PFSK-1 (cell line): ENCODE results near the gene SLC6A19.

Experiments
- FOXP2 ChIP-seq: optimal IDR thresholded peaks from 2 replicates; pipeline ENCODE3; 2011; ENCODE audit warnings: borderline replicate concordance, control low read depth, inconsistent platforms; ENCODE audit not compliant: insufficient read depth; ENCODE audit errors: extremely low read length, extremely low read depth
- POLR2AphosphoS5 ChIP-seq: IDR thresholded peaks from 2 replicates; pipeline ENCODE4 v1.6.1; 2012; ENCODE audit warnings: low read depth, mild to moderate bottlenecking, control low read depth, low read length, moderate library complexity
- REST ChIP-seq, 2 experiments: IDR thresholded peaks; 2 replicates each; pipeline versions ENCODE4 v1.6.1 to v1.8.0; 2011 to 2012; ENCODE audit warnings: low read depth in 2 of 2, low read length in 2 of 2, control low read depth in 1 of 2, inconsistent platforms in 1 of 2, mild to moderate bottlenecking in 1 of 2, moderate library complexity in 1 of 2; ENCODE audit not compliant: insufficient read depth in 1 of 2
- SIN3A ChIP-seq: IDR thresholded peaks from 2 replicates; pipeline ENCODE4 v1.6.1; 2012; ENCODE audit warnings: mild to moderate bottlenecking, low read length, moderate library complexity, borderline replicate concordance; ENCODE audit not compliant: insufficient read depth
- TAF1 ChIP-seq: IDR thresholded peaks from 2 replicates; pipeline ENCODE4 v1.6.1; 2012; ENCODE audit warnings: low read length, control low read depth, borderline replicate concordance; ENCODE audit not compliant: insufficient read depth

Gene SLC6A19

GRCh38 chr5:1226839-1227581 is 25.6 kb downstream of the SLC6A19 start:
- TF ChIP-seq TAF1 (no peak), POLR2AphosphoS5 (no peak), FOXP2 (no peak), REST (IDR thresholded peaks at IDR 0.05; ENCODE audit: insufficient read depth in 1 of 2, low read depth in 2 of 2, low read length in 2 of 2) (no peak), SIN3A (no peak)

GRCh38 chr5:1227667-1228066 is 26.3 kb downstream of the SLC6A19 start:
- TF ChIP-seq REST (IDR thresholded peaks at IDR 0.05; ENCODE audit: insufficient read depth in 1 of 2, low read depth in 2 of 2, low read length in 2 of 2), result no peak
- TF ChIP-seq POLR2AphosphoS5, result no peak
- no peak for TF ChIP-seq SIN3A
- TF ChIP-seq TAF1, result no peak
- no peak for TF ChIP-seq FOXP2

DNA sequence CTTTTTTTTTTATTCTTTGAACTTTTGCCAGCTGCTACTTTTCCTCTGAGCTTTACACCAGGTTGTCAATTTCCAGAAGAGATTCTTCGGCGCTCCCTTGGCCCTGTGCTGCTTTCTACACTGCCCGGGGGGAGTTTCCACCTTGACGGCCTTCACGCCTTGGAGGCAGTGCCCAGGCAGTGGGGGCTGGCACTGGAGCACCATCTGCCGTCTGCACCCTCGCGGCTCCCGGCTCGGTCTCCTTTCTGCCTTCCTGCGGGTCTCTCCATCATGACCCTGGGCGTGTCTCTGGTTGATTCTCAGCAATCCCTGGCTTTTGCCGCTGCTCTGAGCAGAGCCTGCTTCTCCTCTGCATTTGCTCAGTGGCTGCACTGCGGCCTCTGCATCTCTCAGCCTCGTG is 26.7 kb downstream of the SLC6A19 start:
- TF ChIP-seq SIN3A (no peak), POLR2AphosphoS5 (no peak), FOXP2 (no peak), TAF1 (no peak), REST (IDR thresholded peaks at IDR 0.05; ENCODE audit: insufficient read depth in 1 of 2, low read depth in 2 of 2, low read length in 2 of 2) (no peak)

- TF ChIP-seq POLR2AphosphoS5, result no peak
- TF ChIP-seq FOXP2, result no peak
- no peak for TF ChIP-seq REST (IDR thresholded peaks at IDR 0.05; ENCODE audit: insufficient read depth in 1 of 2, low read depth in 2 of 2, low read length in 2 of 2)
- no peak for TF ChIP-seq TAF1
- TF ChIP-seq SIN3A, result no peak
Observed at GRCh38 chr5:1229822-1230221, 28.4 kb downstream of the SLC6A19 start.
